GM18526 (cell line): ENCODE results near the gene SMYD3.

Source experiments
- POLR2A ChIP-seq: IDR thresholded peaks from 3 replicates; pipeline ENCODE4 v1.6.1; 2011; ENCODE audit not compliant: insufficient read length; ENCODE audit errors: extremely low read depth

SMYD3 gene

DNA sequence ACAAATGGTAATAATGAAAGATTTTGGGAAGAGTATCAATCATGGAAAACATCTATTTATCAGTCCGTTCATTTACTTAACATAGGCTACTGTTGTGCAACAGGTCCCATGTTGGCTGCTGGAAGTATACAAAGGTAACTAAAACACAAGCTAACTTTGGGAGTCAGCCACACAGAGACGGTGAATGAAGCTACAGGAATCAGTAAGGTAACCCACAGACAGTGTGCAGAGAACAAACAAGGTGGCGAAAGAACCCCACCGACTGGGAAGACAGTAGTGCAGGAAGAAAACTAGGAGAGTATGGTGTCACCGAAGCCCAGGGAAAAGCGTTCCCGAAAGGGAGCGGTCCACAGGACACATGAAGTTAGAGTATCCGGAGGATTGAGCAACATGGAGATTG is 342.3 kb downstream of the SMYD3 start:
- TF ChIP-seq POLR2A, result no peak

- TF ChIP-seq POLR2A, result no peak
Observed at GRCh38 chr1:246162560-246162959, 344.5 kb downstream of the SMYD3 start.

- TF ChIP-seq POLR2A, result no peak
Observed at GRCh38 chr1:246161626-246162025, 345.5 kb downstream of the SMYD3 start.

GRCh38 chr1:246160905-246161304 is 346.2 kb downstream of the SMYD3 start:
- TF ChIP-seq POLR2A, result no peak

- no peak for TF ChIP-seq POLR2A
Observed at GRCh38 chr1:246160374-246160773, 346.7 kb downstream of the SMYD3 start.

DNA sequence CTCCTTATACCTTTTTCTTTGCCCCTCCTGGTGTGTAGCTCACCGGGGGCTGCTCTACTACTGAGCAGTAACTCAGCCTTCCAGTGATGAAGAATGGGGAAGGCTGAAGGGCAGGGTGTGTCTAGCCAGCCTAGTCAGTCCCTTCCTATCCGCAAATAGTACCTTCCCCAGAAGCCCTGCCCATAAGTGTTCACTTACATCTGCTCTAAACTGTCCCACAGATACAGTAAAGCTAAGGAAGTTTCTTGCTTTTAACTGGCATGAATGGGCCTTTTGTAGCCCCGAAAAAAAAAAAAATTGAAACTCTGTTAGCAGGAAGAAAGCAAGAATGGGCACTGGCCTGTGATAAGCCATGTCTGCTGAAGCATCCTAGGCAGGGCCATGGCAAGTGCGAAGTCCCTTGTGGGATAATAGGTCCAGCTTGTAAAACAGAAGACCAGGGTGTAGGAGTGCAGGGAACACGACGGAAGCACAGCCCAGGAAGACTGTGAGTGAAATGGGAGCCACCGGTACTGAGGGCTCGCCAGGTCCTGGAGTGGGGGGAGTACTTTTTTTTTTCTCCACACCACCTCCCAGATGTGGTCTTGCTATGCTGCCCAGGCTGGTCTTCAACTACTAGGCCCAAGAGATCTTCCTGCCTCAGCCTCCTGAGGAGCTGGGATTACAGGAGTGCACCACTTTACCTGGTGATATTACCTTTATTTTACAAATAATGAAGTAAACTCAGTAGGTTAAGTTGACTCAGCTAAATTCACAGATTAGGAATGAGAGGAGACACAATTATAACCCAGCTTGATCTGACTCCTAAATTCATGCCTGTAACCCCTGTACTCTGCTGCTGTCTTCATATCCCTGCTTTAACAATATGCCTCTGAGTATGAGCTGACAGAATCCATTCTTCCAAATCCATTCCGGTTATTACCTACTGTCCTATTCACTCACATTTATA is 347.5 kb downstream of the SMYD3 start:
- no peak for TF ChIP-seq POLR2A

DNA sequence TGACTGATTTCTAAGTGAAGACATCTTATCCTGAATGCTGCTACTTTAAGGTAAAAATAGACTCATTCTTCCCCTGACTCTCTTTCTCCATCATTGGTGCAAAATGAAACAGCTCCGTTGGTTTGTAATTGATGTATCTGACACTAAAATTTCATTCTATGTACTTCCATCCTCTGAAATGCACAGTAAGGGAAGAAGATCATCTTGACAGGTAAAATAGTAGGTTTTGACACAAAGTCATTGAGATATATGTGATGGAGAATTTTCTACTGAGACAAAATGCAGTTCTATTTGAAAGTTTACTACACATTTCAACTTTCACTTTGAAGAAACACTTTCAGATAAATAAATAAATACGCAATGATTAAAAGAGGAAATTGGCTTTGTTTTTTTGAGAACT is 348.9 kb downstream of the SMYD3 start:
- no peak for TF ChIP-seq POLR2A

DNA sequence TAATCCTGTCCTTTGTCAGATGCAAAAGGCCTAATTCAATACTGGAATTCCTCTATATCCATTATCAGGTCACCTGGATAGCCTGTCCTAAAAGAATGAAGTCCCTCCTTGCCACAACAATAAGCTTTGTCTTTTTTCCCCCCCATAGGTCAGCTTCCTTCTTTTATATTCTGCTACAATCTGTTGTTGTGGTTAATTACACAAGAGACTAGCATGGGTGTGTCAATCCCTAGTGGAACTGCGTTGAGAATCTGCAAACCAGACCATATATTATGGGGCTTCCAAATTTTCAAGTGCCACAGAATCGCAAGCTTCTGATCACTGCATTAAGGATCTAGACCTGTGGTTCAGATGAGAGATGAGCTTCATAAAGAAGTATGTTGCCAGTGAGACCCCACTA is 349.6 kb downstream of the SMYD3 start:
- TF ChIP-seq POLR2A, result no peak

- TF ChIP-seq POLR2A, result no peak
Observed at GRCh38 chr1:246156847-246157246, 350.2 kb downstream of the SMYD3 start.

DNA sequence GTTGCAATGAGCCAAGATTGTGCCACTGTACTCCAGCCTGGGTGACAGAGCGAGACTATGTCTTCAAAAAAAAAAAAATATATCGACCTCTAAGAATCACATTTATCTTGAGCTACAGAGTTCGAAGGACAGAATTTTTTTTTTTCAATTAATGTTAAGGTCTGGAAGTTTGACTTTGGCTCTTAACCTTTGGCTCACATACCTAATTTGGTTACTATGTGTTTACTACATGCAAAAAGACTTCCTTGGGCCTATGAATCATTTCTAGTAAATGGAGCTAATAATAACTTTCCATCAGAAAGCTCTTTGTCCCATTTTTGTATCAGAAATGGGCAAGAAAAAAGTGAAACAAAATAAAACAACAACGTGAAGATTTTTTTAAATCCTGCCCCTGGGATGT is 351.2 kb downstream of the SMYD3 start:
- TF ChIP-seq POLR2A, result no peak

- TF ChIP-seq POLR2A, result no peak
Observed at GRCh38 chr1:246153796-246154212, 353.3 kb downstream of the SMYD3 start.

DNA sequence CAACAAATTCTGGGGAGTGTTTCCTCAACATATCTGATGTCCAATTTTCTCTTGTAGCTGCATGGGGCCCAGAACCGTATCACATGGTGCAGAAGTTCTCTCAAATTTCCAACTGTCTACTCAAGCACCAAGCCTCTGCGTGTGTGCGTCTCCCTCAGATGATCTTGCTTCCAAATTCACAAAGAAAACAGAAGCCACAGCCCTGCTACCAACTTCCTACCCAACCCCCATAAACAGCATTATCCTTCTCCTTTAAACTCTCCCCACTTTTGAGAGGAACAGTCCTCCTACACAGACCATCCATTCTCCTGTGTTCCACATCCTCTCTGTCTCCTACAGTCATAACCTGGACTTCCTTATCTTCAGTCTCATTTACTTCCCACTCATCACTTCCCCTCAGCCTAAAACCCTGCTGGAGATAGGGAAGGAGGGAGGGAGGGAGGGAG is 354.1 kb downstream of the SMYD3 start:
- TF ChIP-seq POLR2A, result no peak

DNA sequence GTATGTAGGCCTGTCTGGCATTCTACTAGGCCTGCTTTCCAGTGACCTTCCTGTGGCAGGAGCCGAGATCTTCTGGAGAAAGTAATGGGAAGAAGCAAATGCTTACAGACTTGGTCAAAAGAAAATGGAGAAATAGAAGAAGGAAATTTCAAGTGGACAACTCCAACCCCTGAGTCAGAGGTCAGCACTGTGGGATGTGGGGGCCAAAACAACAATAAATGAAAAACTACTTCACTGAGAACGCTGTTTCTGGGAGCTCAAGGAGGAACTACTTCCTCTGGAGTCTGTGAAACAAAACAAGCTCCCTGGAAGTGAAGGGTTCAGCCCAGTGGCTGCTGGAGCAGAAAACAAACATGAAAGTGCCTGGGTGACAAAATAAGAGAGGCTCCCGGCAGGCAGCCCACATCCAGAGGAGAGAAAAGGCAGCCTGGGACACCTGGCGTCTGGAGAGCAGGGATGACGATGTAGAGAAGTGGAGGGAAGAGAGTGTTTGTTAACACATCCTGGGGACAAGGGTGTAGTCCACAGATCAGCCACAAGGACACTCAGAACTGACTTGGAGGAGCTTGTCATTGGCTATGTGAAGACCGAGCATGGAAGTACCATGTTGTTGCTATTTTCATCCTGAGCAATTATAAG is 355.2 kb downstream of the SMYD3 start:
- TF ChIP-seq POLR2A, result no peak

- no peak for TF ChIP-seq POLR2A
Observed at GRCh38 chr1:246149543-246149942, 357.5 kb downstream of the SMYD3 start.

- no peak for TF ChIP-seq POLR2A
Observed at GRCh38 chr1:246147524-246148461, 359.3 kb downstream of the SMYD3 start.

- no peak for TF ChIP-seq POLR2A
Observed at GRCh38 chr1:246146804-246147523, 360.1 kb downstream of the SMYD3 start.
